Gastroesophageal sphincter (tissue), 3 donors: ENCODE results near the gene REPS1.

Experiments used
- CTCF ChIP-seq, 4 experiments: fragments of 200-600 bp in 2 of 4; fragments of 450-650 bp in 2 of 4; sonication (generic) in 1 of 4; IDR thresholded peaks; one replicate each; pipeline ENCODE4 v1.5.1; 2017 to 2019; ENCODE audit warnings: antibody characterized with exemption in 4 of 4, mild to moderate bottlenecking in 2 of 4, moderate library complexity in 2 of 4
- POLR2A ChIP-seq, 2 donors: fragments of 450-650 bp; IDR thresholded peaks; one replicate each; pipeline ENCODE4 v1.6.1; 2017; ENCODE audit warnings: antibody characterized with exemption in 2 of 2, mild to moderate bottlenecking in 2 of 2, moderate library complexity in 1 of 2
- POLR2AphosphoS5 ChIP-seq: sonication (generic); formaldehyde crosslinking; IDR thresholded peaks from one replicate; pipeline ENCODE4 v1.6.1; 2017; ENCODE audit warnings: antibody characterized with exemption

GRCh38 chr6:138965291-138965874 lies 22.7 kb downstream of the REPS1 start:
- TF ChIP-seq CTCF (IDR thresholded peaks at IDR 0.05) (no peak), POLR2A (IDR thresholded peaks at IDR 0.05) (no peak), POLR2AphosphoS5 (no peak)
